ENCODE measurements around the gene NAB2. TPM values are rescaled to one million over a fixed set of nuclear protein-coding genes. Genes with fewer than 3 reads are reported as not detected.
A peak's percentile ranks its signal among the peaks of the same experiment; 100 is the strongest.

NAB2 gene
- total and polyA plus RNA-seq, 9 of the 15 experiments (the other 6 are each of a cell fraction or from before 2014, with no cell fraction given), result 0.45 to 40.9 (median 20.4) TPM

DNA sequence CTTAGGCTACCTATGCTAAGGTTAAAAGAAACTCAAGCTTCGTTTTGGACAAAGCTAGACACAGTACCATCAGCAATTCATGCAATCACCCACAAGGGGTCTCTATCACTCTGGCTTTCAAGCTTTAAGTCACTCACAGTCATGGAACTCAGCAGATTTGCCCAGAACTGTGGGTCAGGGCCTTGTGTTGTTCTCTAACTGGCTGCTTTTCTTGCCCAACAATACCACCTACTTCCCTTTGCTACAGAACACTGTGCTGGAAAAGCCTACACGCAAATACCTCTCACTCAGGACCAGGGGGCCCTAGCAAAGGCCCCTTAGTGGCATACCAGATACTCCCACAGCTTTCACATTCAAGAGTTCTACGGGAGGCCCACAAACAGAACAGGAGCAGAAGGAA lies 19.4 kb upstream of the NAB2 start (continued):
- TF ChIP-seq MAFK (IDR thresholded peaks at IDR 0.05; ENCODE audit: low read length), result peak; percentile 44; the same call in 1 of the 2 replicates
- peak in 1 of 2 experiments; percentile 48; a peak in 1 of 4 replicates for TF ChIP-seq TBL1XR1 (IDR thresholded peaks at IDR 0.05; ENCODE audit: low read length in 2 of 2)
- no peak for TF ChIP-seq KDM5B (IDR thresholded peaks at IDR 0.05; ENCODE audit: insufficient replicate concordance, low read depth, low read length)
- TF ChIP-seq, protein P1, sequence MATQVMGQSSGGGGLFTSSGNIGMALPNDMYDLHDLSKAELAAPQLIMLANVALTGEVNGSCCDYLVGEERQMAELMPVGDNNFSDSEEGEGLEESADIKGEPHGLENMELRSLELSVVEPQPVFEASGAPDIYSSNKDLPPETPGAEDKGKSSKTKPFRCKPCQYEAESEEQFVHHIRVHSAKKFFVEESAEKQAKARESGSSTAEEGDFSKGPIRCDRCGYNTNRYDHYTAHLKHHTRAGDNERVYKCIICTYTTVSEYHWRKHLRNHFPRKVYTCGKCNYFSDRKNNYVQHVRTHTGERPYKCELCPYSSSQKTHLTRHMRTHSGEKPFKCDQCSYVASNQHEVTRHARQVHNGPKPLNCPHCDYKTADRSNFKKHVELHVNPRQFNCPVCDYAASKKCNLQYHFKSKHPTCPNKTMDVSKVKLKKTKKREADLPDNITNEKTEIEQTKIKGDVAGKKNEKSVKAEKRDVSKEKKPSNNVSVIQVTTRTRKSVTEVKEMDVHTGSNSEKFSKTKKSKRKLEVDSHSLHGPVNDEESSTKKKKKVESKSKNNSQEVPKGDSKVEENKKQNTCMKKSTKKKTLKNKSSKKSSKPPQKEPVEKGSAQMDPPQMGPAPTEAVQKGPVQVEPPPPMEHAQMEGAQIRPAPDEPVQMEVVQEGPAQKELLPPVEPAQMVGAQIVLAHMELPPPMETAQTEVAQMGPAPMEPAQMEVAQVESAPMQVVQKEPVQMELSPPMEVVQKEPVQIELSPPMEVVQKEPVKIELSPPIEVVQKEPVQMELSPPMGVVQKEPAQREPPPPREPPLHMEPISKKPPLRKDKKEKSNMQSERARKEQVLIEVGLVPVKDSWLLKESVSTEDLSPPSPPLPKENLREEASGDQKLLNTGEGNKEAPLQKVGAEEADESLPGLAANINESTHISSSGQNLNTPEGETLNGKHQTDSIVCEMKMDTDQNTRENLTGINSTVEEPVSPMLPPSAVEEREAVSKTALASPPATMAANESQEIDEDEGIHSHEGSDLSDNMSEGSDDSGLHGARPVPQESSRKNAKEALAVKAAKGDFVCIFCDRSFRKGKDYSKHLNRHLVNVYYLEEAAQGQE (IDR thresholded peaks at IDR 0.05; ENCODE audit: borderline replicate concordance), result peak; percentile 94
- TF ChIP-seq, protein P1 (CRISPR knock-in tag; IDR thresholded peaks at IDR 0.05; ENCODE audit: low read depth), result no peak
- TF ChIP-seq MTA2 (IDR thresholded peaks at IDR 0.05; ENCODE audit: low read depth), result no peak
- TF ChIP-seq, protein P2, sequence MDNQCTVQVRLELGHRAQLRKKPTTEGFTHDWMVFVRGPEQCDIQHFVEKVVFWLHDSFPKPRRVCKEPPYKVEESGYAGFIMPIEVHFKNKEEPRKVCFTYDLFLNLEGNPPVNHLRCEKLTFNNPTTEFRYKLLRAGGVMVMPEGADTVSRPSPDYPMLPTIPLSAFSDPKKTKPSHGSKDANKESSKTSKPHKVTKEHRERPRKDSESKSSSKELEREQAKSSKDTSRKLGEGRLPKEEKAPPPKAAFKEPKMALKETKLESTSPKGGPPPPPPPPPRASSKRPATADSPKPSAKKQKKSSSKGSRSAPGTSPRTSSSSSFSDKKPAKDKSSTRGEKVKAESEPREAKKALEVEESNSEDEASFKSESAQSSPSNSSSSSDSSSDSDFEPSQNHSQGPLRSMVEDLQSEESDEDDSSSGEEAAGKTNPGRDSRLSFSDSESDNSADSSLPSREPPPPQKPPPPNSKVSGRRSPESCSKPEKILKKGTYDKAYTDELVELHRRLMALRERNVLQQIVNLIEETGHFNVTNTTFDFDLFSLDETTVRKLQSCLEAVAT (IDR thresholded peaks at IDR 0.05), result 0 out of 4 replicates have a peak, but pooled peaks of 1 of the 2 experiments have one; percentile 26
- TF ChIP-seq, protein P3, sequence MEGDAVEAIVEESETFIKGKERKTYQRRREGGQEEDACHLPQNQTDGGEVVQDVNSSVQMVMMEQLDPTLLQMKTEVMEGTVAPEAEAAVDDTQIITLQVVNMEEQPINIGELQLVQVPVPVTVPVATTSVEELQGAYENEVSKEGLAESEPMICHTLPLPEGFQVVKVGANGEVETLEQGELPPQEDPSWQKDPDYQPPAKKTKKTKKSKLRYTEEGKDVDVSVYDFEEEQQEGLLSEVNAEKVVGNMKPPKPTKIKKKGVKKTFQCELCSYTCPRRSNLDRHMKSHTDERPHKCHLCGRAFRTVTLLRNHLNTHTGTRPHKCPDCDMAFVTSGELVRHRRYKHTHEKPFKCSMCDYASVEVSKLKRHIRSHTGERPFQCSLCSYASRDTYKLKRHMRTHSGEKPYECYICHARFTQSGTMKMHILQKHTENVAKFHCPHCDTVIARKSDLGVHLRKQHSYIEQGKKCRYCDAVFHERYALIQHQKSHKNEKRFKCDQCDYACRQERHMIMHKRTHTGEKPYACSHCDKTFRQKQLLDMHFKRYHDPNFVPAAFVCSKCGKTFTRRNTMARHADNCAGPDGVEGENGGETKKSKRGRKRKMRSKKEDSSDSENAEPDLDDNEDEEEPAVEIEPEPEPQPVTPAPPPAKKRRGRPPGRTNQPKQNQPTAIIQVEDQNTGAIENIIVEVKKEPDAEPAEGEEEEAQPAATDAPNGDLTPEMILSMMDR (IDR thresholded peaks at IDR 0.05 in 2 of 3, conservative IDR thresholded peaks at IDR 0.05 in 1 of 3; ENCODE audit: insufficient read depth in 2 of 3, low read depth in 1 of 3, low read length in 3 of 3), result peak; percentile 83 to 93 (median 85)
- TF ChIP-seq MCM7 (IDR thresholded peaks at IDR 0.05), result no peak
- TF ChIP-seq RB1 (IDR thresholded peaks at IDR 0.05; ENCODE audit: low read depth), result peak; percentile 19; the same call in 1 of the 2 replicates
- TF ChIP-seq ZNF354B (CRISPR knock-in tag; IDR thresholded peaks at IDR 0.05), result peak; percentile 1; the same call in 1 of the 2 replicates
- TF ChIP-seq GTF2F1 (IDR thresholded peaks at IDR 0.05; ENCODE audit: low read depth, low read length), result no peak
- no peak for TF ChIP-seq ZBED1 (IDR thresholded peaks at IDR 0.05)
- peak; percentile 86 for TF ChIP-seq HDGF (IDR thresholded peaks at IDR 0.05)
- TF ChIP-seq, protein P4, sequence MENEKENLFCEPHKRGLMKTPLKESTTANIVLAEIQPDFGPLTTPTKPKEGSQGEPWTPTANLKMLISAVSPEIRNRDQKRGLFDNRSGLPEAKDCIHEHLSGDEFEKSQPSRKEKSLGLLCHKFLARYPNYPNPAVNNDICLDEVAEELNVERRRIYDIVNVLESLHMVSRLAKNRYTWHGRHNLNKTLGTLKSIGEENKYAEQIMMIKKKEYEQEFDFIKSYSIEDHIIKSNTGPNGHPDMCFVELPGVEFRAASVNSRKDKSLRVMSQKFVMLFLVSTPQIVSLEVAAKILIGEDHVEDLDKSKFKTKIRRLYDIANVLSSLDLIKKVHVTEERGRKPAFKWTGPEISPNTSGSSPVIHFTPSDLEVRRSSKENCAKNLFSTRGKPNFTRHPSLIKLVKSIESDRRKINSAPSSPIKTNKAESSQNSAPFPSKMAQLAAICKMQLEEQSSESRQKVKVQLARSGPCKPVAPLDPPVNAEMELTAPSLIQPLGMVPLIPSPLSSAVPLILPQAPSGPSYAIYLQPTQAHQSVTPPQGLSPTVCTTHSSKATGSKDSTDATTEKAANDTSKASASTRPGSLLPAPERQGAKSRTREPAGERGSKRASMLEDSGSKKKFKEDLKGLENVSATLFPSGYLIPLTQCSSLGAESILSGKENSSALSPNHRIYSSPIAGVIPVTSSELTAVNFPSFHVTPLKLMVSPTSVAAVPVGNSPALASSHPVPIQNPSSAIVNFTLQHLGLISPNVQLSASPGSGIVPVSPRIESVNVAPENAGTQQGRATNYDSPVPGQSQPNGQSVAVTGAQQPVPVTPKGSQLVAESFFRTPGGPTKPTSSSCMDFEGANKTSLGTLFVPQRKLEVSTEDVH (IDR thresholded peaks at IDR 0.05; ENCODE audit: low read depth, partially characterized antibody), result peak; percentile 15
- no peak for TF ChIP-seq EWSR1 (IDR thresholded peaks at IDR 0.05; ENCODE audit: borderline replicate concordance, low read depth, partially characterized antibody)

Measured in K562 (cell line).